HG02623 (cell line): ENCODE data around the gene TFAP2A.
A peak's percentile ranks its signal among the peaks of the same experiment; 100 is the strongest.

Experiments
- ATAC-seq: cut with Tn5 transposase; IDR thresholded peaks from one replicate; pipeline ENCODE4 v1.9.1; 2021; ENCODE audit warnings: moderate library complexity; ENCODE audit not compliant: unreplicated experiment

TFAP2A gene

DNA sequence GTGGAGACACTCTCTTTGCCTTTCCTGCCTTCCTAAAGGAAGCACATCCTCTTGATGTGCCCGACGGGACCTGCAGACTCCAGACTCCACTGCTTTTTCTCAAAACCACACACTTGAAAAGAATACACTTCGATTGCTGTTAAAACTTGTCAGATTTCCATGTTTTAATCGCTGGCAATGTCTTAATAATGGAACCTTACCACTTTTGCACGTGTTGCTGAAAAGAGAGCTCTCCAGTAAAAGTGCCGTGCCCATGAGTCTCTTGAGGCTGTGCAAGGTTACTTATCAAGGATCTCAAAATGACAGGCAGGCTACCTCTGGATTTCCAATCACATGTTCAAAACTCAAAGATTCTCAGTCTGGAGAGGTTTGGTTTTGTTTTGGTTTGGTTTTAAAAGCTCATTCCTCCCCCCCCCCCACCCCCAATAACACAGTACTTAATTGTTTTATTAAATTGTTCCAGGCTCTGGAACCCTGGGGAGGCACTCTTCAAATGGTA, 12.0 kb upstream of the TFAP2A start:
- ATAC-seq, result no peak

DNA sequence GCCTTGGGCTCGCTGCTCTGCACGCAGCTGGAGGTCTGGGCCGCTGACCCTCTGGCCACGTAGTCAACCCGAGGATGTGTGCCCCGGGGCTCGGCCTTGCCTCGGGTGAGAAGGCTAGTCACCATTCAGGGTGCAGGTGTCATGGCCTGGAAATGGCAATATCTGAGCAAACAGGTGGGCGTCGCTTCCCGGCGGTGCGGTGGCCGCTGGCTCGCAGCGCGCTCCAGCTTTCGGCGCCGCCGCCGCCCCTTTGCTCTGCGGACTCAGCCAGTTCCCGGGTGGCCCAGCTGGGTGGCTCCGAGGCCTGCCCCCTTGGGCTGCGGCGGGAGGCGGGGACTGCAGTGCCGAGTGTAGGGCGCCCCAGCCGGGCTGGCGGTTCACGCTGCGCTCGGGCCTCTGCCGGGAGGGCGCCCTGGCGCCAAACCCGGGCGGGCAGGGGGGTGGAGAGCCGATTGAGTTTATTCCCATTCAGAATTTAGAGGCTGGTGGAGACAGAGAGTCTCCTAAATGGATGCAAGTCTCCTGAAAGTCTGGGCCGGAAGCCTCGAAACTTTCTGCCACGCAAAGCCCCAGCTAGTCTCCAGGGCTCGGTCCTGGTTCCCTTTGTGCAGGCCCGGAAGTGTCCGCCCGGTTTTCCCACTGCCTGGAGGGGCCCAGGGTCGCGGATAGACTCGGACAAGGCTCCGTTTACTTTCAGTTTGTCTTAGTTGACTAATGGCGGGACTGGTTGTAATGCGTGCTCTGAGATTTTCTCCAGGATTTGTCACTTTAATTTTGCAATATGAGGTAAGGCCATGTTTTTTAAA, 11.3 kb upstream of the TFAP2A start:
- peak; percentile 42 for ATAC-seq

DNA sequence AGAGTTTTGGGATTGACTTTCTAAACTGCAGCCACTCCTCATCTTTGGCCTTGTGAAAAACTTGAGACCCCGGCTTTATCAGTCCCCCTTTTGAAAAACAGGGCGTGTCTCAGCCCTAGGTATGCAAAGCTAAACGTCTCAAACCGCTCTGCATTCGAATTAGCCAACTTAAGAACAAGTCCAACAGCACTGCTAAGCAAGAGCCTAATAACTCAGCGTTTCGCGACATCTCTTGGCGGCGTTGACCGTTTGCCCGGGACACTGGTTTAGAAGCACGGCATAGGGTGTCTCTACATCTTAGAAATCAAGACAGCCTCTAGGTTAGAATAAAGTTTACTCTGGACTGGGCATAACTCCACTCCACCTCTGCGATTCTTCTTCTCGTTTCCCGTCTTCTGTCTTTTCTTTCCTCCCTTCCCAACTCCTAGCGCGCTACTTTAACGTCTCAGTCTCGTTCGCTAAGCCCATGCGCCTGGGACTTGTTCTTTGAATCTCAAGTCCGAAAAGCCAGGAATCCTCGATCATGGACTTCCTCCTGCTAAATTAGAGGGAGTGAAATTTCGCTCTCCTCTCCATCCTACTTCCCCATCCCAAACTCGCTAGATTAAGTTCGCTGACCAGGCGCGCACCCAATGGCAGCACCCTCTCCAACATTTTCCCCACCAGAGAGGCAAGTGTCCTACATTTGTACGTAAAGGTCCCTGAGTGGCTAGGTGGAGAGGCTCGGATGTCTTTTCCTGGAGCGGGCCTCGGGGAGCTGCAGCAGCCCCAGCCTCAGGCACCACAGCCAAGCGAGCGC, 10.5 kb upstream of the TFAP2A start:
- ATAC-seq, result no peak

DNA sequence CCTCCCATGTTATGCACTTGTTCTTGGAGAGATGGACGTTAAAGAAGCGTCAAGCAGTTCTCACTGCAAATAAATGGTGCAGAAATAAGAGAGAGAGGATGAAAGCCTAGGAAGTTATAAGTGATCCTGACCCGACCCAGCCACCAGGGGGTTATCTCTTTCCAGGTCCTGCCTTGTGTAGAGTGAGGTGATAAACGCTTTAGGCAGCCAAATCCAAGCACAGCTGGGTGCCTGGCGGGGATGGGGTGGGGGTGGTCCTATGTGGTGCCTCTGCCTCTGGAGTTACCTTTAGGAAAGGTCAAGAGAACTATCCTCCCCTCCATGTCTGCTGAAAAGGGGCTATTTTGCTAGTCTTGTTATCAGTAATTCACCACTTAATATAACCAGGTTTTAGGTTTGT, 9.2 kb upstream of the TFAP2A start:
- no peak for ATAC-seq

DNA sequence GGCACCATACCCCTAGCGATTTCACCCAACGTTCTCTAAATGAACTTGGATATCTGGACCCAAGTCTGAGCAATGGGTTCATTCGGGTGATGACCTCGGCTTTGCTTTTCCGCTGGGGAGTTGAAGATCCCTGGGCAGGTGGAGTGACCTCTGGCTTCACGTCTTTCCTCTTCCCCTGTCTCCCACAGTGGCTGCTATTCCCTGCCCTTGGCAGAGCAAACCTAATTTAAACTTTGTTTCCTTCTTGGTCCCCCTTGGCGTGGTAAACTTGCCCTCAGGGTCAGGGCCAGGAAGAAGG, 7.8 kb upstream of the TFAP2A start:
- ATAC-seq, result no peak

DNA sequence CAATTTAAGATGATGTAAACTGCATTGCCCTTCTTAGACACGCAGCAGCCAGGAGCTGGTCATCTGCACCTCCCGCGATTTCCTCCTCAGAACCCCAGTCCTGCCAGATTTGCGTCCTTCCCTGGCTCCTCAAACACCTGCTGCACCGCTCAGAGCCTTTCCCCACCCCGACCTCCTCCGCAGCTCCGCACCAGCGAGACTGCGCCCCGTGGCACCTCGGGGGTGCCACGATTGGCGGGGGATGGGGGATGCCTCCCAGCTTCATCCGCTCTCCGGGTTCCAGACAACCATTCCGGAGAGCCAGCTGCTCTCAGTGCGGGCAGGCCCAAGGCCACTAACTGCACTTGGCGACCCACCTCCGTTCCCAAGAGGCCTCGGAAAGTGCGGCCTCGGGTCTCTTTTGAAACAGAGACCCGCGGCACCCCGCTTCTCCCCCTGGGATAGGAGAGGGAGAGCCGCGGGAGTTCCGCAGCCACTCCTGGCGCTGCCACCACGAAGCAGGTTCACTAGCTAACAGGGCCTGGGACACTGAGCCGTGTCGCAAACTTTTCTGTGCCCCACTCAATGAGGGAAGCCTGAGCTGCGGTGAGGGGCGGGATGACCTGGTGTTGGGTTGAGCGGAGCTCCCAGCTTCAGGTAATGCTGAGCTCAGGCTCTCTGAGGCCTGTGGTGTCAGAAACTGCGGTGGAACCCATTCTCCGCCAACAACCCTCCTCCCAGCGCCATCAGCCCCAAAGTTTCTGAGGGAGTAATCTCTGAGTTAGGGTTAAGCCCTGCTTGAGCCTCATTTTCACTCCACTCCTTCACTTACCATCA, 7.3 kb upstream of the TFAP2A start:
- no peak for ATAC-seq

DNA sequence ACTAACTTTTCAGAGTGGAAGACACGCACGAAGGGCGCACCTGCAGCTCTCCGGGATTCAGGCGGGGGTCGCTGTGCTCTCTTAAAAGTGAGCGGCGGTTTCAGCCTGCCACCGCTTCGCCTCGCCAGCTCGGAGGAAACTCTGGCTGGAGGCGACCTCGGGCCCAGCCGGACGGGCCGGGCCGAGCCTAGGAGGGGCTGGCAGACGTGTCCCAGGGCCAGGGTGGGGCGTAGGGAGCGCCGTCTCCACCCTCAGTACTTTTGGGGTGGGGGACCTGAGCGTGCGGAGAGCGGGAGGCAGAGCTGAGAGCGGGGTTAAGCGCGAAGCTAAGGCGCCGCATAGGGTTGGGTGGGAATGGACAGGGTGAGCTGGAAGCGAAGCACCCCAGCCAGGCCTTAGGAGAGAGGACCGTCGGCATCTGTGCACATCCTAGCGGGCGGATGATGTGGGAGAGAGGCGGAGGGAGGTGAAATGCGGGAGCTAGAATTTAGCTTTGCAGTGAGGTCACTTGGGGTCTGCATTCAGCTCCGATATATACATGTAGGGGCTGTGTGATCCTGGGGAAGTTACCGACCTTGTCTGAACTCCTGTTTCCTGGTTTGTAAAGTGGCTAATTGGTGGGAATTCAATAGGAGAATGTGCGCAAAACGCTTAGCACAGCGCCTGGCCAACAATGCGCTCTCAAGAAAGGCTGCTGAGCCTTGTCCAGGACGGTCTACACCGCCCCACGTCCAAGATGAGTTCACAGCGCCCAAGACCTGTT, 6.5 kb upstream of the TFAP2A start:
- ATAC-seq, result no peak

DNA sequence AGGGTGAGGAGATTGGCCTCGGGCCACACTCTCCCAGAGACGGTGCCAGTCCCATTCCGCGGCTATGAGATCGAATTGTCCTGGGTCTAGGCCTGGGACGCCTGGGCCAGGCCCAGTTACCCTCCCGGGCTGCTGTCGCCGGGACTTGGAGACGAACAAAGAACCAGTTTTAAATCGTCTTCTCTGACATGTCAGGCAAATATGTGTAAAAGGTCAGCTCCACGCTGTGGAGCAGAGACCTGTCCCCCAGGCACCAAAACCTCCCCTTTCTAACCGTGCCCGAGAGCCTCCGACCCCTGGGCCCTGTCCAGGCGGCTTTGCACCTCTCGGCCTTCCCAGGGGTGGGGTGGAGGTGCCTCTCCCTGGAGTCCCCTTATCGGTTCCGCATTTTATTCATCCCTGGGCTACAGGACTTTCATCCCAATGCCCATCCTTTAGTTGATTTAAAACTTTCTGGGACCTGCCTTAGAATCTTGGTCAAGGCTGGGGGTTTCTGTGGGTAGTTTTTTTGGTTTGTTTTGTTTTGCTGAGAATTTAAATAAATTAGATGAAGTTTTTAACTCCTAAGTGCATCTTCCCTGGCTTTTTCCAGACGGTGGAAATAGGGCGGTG, 5.8 kb upstream of the TFAP2A start:
- no peak for ATAC-seq

DNA sequence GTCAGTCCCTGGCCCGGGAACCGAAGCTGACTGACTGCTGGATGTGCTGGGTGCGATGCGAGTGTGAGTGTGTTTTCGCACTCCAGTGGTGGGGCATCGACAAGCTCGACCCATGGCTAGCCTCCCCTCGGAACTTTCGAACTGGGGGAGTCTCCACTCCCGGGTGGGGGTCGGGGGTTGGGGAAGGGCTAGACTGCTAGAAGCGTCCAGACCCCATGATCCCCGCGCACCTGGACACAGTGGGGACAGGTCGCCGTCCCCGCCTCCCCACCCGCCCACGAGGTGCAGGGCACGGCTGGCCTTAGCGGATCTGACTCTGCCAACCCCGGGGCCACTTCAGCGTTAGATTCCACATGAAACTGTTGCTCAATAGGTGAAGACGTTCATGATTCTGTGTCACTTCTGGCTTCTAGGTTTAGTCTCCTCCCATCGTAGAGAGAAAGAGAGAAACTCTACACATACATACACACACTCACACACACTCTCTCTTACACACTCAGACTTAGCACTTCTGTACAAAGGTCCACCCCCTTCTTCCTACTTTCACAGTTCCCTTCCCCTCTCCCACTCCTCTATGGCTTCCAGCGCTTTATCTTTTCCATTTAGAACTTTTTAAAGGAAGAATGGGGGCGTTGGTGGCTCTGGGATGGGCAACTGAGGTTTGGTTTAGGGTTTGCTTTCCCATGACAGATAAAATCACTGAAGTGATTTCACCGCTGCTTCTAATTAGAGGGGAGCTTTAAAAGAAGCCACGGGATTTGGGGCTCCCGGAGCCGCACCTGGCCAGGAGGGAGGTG, 5.1 kb upstream of the TFAP2A start:
- no peak for ATAC-seq

DNA sequence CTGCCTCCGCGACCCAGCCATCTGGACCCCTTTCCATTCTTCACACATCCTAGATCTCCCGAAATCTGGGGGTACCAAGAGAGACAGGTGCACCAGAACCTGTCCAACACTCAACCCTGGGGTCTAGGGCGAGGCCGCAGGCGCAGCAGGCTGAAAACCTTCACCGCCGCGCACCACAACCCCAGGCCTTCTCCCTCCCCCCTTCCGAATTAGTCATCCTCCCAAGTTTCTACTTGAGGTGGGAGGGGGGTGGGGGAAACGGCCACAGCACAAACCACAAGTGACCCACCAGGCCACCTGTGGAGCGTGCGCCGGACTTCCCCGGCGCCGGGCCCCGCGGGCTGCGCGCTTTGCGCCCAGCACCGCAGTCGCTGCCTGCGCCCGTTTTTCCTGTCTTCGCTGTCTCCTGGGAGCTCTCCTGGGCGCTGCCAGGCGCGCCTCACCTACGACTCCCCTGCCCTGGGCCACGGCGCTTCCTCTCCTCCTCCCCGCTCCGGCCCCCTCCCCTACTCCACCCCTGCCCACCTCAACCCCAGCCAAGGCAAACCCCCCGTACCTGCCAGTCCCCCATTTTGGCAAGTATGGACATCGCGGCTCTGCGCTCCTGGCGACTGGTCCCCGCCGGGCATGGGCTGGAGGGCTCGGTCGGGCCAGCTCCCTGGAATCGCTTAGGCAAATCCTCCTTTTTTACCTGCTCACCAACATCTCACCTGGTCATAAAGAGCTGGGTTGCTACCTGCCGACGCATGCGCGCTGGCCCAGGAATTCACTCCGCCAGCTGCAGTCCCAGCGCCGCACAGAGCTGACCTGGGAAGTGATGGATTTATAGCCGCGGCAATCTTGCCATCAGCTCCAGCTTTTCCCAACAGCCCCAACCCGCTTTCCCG, 4.2 kb upstream of the TFAP2A start:
- no peak for ATAC-seq

DNA sequence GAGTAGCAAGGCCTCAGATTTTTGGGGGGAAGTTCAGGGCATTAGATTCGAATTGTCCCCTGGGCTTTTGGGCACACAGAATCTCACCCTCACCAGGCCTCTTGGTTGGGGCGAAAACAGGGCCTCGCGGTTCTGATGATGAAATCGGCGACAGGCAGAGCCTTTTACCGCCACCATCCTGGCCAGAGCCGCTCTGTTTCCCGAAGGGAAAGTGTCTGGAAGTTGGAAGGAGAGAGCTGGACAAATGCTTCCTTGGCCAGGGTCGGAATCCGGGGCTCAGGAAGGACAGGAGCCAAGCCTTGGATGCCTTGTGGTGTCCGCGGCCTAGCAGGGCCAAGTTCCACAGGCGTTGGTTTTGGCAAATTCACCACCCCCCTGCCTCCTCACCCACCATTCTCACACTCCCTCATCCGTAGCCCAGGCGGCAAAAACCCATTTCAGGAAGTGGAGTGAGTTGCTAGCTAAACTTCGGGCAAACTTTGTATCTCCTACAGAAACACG, 3.5 kb upstream of the TFAP2A start:
- ATAC-seq, result no peak

DNA sequence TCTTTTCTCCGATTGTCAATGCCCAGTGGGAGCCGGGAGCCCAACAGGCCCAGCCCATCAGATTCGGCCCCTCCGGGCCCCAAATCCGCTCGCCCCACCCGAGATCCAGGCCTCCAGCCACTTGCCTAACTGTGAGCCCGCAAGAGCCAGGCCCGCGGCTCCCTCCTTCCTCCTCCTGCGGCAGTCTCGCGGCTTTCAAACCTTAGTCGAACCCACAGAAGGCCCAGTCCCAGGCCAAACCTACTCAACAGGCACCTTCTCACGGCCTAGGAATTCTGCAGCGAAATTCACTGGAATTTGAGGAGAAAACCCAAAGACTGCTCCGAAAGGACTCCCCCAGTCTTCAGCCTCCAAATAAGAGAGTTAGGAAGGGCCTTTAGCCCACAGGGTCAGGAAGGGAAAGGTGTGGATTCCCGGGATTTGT, 2.8 kb upstream of the TFAP2A start:
- no peak for ATAC-seq

DNA sequence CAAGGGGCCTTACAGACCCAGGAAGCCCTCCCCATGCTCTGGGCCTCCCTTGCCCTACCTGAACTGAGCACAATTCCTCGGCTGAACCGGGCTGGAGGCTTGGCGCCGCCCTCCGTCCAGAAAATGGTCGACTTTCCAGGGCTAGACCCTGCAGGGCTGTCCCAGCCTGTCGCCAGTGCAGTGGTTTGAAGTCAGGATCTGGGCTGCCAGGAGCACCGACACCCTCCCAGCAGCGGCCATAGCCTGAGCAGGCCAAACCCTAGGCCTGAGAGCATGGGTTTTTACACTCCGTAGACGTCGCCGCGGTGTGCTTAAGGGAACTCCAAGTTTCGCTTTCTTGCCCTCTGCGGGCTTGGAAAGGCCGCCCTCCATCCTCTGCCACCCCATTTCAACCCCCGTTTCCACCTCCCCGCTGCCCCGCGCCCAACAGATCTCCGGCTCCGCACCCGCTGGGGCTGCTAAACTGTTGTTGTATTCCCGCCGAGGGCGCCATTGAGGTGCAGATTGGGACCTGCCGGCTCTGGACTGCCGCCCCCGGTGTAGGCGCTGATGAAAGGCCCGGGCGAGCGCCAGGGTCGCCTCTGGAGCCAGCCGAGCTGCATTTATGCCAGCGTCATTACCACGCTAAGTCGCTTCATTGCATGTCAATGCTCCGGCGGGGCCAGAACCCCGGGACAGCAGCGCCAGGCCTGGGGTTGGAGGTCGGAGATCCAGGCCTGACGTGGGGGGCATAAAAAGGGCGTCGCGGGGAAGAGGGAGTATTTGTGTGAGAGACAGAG, 2.2 kb upstream of the TFAP2A start:
- no peak for ATAC-seq

DNA sequence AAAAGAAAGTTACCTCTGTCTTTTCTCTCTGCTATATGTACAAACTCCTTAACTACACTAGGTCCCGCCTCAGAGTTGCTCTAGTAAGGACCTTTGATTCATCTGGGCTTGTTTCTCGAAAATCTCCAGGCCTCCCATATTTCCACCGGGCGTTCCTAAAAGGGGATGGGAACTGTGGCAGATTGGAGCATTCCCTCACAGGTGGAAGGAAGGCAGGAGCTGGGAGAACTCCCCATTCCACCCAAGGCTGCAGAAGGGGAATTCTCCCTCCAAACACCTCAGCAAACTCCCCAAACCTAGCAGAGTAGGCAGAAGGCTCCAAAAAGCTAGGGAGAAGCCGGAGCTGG, 1.6 kb upstream of the TFAP2A start:
- no peak for ATAC-seq

DNA sequence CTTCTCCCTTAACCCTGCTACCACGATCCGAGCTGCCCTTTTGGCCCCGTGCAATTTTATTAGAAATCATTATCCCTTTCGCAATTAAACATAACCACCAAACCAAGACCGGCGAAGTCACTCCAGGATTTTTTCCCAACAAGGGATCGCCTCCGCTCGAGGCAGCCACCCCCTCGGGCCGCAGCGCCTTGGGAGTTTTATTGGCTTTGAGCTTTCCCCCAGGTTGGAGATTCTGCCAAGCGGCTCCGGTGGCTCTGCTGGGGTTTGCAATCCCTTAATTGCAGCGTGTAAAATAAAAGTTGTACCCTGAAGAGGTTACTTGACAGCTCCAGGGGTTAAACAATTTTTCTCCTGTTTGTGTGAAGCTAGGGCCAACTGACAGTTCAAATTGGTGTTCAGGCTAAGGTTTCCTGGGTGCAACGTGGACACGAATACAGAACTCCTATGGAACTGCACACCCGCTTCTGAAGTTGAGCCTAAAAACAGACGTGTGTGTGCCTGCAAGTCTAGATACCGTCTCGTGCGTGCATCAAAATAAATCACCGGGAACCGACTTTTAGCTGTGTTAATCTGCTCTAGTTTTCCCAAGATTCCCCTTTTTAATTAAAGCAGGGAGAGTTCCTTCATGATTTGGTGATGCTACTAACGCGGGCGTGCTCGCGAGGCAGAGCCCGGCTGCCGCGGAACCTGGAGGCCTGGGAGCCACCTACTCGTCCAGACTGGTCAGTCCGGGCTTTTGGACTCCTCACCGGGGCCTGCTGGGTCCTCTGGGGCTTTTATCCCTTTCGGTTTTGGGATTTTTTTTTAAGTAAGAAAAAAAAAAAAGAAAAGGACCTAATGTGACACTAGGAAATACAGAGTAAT, 975 bp upstream of the TFAP2A start:
- no peak for ATAC-seq

DNA sequence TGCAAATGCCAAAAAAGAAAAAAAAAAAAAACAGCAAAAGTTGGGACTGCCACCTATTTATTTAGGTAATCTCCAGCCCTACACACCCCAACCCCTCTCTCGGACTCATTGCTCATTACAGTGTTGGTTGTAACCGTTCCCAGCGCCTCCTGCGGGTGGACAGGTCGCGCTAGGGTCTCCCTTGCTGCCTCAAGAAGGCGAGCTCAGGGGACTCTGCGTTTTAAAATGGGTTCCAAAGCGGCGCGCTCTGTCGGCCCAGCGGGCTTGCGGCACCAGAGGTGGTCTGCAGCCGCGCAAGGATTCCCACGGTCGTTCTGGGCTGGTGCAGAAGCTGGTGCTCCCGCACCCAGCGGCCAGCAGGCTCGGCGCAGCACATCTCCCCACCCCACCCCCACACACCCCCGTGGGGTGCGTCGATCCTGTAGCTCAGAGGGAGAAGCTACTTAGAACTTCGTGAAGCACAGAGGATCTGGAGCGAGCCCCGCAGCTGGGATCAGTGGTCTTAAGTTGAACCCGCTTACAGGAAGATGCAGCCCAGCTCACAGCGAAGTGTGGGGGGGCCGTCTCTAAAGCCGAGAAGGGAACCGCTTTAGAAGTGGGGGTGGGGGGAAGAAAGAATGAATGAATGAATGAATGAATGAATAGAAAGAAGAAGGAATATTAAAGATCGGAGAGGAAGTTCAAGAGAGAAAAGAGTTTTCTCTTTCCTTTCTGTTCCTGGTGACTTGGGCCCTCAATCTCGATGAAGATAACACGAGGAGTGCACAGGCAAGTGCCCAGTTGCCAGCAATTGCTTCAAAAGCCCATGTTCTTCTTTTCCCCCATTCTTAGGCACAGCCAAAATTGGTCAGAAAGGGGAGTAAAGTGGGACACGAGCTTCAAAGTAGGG, 780 bp downstream of the TFAP2A start:
- no peak for ATAC-seq
